GM21619 (cell line): Measurements from ENCODE around the gene DMD.

Source experiments
- ATAC-seq: cut with Tn5 transposase; IDR thresholded peaks from one replicate; pipeline ENCODE4 v1.9.1; 2021; ENCODE audit not compliant: unreplicated experiment

Gene DMD

GRCh38 chrX:31217084-31217483, 1994.3 kb downstream of the DMD start:
- ATAC-seq = no peak

- ATAC-seq = no peak
Observed at GRCh38 chrX:31215277-31215815, 1996.0 kb downstream of the DMD start.

GRCh38 chrX:31213941-31214340, 1997.4 kb downstream of the DMD start:
- no peak for ATAC-seq

DNA sequence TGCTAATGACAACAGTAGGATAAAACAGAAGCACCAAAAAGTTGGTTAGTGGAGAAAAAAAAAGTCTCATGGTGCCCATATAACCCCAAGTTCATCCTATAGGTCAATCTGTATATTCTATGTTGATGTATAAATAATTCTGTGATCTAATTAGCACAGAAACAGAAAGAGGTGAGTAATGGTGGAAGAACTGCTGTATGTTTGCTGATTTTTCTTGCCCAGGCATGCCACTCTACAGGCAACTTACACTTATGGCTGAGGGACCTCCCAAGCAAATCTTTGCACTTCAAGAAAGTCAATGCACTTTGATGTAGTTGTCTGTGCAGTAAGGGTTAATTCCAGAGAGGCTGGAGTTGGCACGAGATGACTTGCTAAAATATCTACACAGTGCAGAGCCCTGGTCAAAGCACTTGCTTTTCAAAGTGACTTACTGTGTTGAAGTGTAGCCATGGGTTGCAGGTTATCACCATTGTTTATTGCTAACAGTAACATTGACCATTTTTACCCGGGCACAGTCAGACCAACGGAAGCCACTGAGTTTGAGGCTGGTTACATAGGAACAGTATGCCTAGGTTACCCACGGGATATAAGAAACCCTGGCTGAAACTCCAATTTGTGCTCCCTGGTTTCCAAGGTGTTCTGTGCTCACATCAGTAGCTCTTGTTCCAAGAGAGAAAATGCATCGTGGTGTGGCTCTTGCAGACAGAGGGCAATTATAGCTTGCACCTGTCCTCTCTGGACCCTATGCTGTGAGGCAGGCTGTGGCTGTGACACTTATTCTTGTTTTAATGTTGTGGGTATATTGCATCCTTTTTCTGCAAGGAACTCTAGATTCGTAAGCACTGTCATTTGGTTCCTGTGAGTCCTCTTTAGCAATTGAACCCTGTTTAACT, 1998.2 kb downstream of the DMD start:
- ATAC-seq = no peak

DNA sequence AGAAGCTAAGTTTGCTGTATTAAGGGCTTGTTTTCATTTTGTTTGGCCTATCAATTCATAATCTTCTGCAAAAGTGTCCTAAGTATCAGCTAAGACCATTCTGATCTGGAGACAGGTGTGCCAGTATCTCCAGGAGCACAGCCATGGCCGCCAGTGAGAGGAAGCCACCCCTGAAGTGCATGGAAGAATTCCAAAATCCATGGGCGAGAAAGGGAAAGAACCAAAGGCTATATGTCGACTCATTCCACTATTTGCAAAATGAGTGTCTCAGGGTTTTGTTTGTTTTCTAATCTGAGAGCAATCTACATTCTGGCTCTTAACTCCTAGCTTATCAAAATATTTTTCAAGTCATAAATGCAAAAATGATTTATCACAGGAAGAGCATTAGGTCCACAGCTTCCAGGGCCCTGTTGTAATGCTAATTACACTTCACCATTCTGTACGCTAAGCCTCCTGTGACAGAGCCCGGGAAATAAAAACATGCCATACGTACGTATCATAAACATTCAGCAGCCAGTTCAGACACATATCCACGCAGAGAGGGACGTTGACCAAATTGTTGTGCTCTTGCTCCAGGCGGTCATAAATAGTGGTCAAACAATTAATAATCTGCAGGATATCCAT, 2002.2 kb downstream of the DMD start:
- ATAC-seq = no peak

- ATAC-seq = no peak
Observed at GRCh38 chrX:31201503-31201902, 2009.8 kb downstream of the DMD start.

GRCh38 chrX:31200430-31200829, 2010.9 kb downstream of the DMD start:
- ATAC-seq = no peak

GRCh38 chrX:31199840-31200114, 2011.6 kb downstream of the DMD start:
- no peak for ATAC-seq

- ATAC-seq = no peak
Observed at GRCh38 chrX:31199056-31199839, 2012.1 kb downstream of the DMD start.

DNA sequence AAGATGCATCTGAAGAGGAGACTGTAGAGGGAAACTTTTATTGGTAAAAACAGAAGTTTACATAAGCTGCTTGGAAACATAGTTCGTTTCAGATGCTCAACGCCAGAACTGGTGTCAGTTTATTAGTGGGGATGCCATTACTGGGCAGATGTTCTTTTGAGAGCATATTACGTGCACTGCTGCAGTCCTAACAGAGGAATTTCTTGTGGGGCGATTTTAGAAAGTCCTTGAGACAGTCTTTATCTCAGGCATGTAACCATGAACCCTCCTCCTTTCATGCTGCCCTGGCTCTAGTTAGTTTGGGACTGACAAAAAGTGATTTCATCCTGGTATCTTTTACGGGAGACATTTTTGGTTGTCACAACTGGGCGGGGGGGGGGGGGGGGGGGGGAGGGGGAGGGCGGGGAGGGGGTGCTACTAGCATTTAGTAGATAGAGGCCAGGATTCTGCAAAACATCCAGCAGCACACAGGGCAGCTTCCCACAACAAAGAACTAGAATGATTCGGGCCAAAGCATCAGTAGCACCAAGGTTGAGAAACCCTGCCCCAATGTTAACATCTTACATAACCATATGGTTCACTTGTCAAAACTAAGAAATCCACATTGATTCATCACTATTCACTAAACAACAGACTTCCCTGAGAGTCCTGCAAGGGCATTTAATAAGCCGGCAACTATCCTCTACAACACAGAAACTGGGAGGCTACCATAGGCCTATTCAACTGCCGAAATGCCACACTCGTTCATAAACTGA, 2021.0 kb downstream of the DMD start:
- ATAC-seq = no peak

GRCh38 chrX:31186693-31187338, 2024.5 kb downstream of the DMD start:
- no peak for ATAC-seq

DNA sequence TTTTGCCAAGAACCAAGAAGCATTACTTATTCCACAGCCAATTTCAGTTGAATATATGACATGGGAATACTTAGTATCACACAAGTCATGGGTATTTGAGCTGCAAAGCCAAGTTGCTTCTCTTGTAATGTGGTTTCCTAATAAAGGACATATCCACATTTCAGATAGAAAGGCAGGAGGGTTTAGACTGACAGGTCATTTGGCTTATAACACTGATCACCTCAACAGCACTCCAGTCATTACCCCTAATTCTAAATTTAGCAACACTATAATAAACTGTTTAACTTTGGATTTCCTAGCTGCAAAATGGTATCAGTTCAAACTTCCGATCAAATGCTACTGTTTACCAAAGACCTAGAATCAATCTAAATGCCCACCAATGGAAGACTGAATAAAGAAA, 2025.5 kb downstream of the DMD start:
- ATAC-seq = no peak

- no peak for ATAC-seq
Observed at GRCh38 chrX:31181377-31182000, 2029.9 kb downstream of the DMD start.

GRCh38 chrX:31179203-31179602, 2032.1 kb downstream of the DMD start:
- ATAC-seq = peak; percentile 48

- ATAC-seq = no peak
Observed at GRCh38 chrX:31178769-31179125, 2032.6 kb downstream of the DMD start.

GRCh38 chrX:31178064-31178768, 2033.1 kb downstream of the DMD start:
- ATAC-seq = peak; percentile 82

DNA sequence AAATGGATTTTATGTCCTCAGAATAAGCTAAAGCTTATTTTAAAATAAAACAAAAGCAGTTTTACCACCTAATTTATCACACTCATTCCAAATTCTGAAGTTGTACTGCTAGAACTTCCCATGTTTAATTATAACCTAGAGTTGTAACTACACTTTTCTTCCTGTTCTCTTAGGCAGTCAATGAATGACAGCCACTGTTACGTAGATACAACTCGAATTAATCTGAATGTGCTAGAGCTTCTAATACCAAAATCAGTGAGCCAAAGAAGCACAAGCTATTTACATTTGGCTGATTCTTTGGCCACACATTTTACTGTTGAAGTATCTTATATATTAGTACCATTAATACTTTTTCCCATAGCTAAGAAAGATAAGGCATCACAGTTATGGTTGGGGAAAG, 2040.6 kb downstream of the DMD start:
- ATAC-seq = no peak

- ATAC-seq = peak; percentile 98
Observed at GRCh38 chrX:31168551-31168950, 2042.8 kb downstream of the DMD start.

DNA sequence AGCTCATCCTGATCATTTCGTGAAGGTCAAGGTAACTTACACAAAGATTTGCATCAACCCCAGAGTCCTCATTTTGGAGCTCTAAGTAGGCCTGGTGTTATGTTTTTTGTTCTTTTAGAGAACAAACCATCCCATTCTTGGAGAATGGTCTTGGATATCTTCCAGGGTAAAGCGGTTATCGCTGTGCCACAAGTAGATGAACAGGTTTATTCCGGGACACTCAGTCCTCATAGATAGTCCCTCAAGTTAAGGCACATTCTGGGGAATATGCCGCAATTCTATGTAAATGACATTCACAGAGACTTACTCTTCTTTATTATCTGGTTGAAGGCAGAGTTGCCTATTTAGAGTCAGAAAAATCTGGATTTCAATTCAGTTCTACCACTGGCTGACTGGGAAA, 2044.5 kb downstream of the DMD start:
- no peak for ATAC-seq
